Prostate gland (tissue), 2 donors: ENCODE data around the gene BTBD9.

ENCODE experiments used
- POLR2A ChIP-seq: fragments of 450-650 bp; IDR thresholded peaks from one replicate; pipeline ENCODE4 v1.6.1; 2016; ENCODE audit warnings: antibody characterized with exemption, mild to moderate bottlenecking
- POLR2AphosphoS5 ChIP-seq: sonication (generic); formaldehyde crosslinking; IDR thresholded peaks from one replicate; pipeline ENCODE4 v1.6.1; 2017; ENCODE audit warnings: antibody characterized with exemption
- TF ChIP-seq, protein P1 (sequence below), 4 experiments: fragments of 200-600 bp in 2 of 4; fragments of 450-650 bp in 2 of 4; sonication (generic) in 2 of 4; IDR thresholded peaks; 1 replicate in 3 of 4; 2 replicates in 1 of 4; pipeline ENCODE4 v1.5.1; 2016 to 2019; ENCODE audit warnings: antibody characterized with exemption in 4 of 4, mild to moderate bottlenecking in 2 of 4, moderate library complexity in 2 of 4

DNA sequence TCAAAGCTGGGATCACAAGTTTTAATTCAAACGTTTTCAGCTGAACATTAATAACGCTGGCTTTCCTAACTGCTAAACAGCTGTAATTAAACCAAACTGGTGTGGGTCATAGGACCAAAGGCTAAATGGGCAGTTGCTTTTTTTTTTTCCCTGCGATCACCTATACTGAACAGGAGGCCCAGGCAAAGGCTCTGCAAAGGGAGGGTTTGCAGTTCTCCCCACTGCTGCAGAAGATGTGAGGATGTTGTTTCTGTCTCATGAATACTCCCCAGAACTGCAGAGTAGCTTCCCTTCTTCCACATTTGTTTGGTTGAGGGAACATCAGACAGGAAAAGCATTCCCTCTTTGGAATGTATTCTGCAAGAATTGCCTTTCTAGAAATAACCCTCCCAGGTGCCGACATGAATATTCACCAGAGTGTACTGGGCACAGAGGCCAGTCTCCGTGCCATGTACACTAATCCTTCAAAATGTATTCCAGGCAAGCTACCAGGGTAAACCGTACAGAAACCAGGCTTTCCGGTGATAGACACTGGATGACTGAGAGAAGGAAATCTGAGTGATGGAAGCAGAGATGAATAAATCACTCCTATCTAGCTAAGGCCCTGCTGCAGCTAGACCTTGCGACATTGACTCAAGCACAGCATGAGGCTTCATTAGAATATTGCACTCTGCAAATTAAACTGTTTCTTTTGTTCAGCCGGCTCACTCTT, 370.1 kb downstream of the BTBD9 start:
- TF ChIP-seq, protein P1, sequence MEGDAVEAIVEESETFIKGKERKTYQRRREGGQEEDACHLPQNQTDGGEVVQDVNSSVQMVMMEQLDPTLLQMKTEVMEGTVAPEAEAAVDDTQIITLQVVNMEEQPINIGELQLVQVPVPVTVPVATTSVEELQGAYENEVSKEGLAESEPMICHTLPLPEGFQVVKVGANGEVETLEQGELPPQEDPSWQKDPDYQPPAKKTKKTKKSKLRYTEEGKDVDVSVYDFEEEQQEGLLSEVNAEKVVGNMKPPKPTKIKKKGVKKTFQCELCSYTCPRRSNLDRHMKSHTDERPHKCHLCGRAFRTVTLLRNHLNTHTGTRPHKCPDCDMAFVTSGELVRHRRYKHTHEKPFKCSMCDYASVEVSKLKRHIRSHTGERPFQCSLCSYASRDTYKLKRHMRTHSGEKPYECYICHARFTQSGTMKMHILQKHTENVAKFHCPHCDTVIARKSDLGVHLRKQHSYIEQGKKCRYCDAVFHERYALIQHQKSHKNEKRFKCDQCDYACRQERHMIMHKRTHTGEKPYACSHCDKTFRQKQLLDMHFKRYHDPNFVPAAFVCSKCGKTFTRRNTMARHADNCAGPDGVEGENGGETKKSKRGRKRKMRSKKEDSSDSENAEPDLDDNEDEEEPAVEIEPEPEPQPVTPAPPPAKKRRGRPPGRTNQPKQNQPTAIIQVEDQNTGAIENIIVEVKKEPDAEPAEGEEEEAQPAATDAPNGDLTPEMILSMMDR (IDR thresholded peaks at IDR 0.05): no peak
- TF ChIP-seq POLR2A (no peak), POLR2AphosphoS5 (no peak)
